ENCODE results near the gene TMEM116.

DNA sequence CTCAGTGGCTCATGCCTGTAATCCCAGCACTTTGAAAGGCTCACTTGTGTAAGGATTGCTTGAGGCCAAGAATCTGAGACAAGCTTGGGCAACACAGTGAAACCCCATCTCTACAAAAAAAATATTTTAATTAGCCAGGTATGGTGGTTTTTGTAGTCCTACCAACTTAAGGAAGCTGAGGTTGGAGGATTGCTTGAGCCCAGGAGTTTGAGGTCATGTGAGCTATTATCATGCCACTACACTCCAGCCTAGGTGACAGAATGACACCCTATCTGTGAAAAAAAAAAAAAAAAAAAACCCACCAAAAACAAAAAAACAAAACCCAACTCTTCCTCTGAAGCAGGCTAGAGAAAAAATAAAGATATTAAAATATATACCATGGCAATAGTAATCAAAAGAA, 41.2 kb downstream of the TMEM116 start:
- TF ChIP-seq, protein P1, sequence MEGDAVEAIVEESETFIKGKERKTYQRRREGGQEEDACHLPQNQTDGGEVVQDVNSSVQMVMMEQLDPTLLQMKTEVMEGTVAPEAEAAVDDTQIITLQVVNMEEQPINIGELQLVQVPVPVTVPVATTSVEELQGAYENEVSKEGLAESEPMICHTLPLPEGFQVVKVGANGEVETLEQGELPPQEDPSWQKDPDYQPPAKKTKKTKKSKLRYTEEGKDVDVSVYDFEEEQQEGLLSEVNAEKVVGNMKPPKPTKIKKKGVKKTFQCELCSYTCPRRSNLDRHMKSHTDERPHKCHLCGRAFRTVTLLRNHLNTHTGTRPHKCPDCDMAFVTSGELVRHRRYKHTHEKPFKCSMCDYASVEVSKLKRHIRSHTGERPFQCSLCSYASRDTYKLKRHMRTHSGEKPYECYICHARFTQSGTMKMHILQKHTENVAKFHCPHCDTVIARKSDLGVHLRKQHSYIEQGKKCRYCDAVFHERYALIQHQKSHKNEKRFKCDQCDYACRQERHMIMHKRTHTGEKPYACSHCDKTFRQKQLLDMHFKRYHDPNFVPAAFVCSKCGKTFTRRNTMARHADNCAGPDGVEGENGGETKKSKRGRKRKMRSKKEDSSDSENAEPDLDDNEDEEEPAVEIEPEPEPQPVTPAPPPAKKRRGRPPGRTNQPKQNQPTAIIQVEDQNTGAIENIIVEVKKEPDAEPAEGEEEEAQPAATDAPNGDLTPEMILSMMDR (conservative IDR thresholded peaks at IDR 0.05; ENCODE audit: low read length): no peak
- no peak for TF ChIP-seq EZH2phosphoT487 (IDR thresholded peaks at IDR 0.05; ENCODE audit: borderline replicate concordance, low read depth, low read length)

Data from OCI-LY7 (cell line).